Uterus (tissue), 2 donors: Measurements from ENCODE around the gene SYT2.

Source experiments
- CTCF ChIP-seq, 4 experiments: fragments of 200-600 bp in 2 of 4; fragments of 450-650 bp in 2 of 4; sonication (generic) in 2 of 4; IDR thresholded peaks; one replicate each; pipeline ENCODE4 v1.5.1; 2016 to 2019; ENCODE audit warnings: antibody characterized with exemption in 4 of 4, mild to moderate bottlenecking in 2 of 4, moderate library complexity in 1 of 4
- POLR2A ChIP-seq, 2 donors: fragments of 450-650 bp; IDR thresholded peaks; one replicate each; pipeline ENCODE4 v1.6.1; 2016; ENCODE audit warnings: antibody characterized with exemption in 2 of 2, mild to moderate bottlenecking in 1 of 2, moderate library complexity in 1 of 2

GRCh38 chr1:202625416-202626360, 84.6 kb downstream of the SYT2 start:
- TF ChIP-seq CTCF (IDR thresholded peaks at IDR 0.05): peak; percentile 59 to 80 (median 74)
- no peak for TF ChIP-seq POLR2A (IDR thresholded peaks at IDR 0.05)
